ENCODE measurements around the gene SPIRE1.

Gene SPIRE1

GRCh38 chr18:12479982-12480381 is 177.9 kb downstream of the SPIRE1 start:
- no peak for DNase-seq

- DNase-seq, result no peak
These were observed 178.4 kb downstream of the SPIRE1 start for GRCh38 chr18:12479536-12479935.

- DNase-seq, result no peak
These were observed 179.4 kb downstream of the SPIRE1 start for GRCh38 chr18:12478269-12479047.

GRCh38 chr18:12477606-12478005 is 180.3 kb downstream of the SPIRE1 start:
- no peak for DNase-seq

- DNase-seq, result no peak
These were observed 181.0 kb downstream of the SPIRE1 start for GRCh38 chr18:12476955-12477354.

- no peak for DNase-seq
These were observed 183.0 kb downstream of the SPIRE1 start for GRCh38 chr18:12474876-12475275.

- no peak for DNase-seq
These were observed 183.8 kb downstream of the SPIRE1 start for GRCh38 chr18:12474146-12474545.

GRCh38 chr18:12470382-12471075 is 187.4 kb downstream of the SPIRE1 start:
- DNase-seq, result no peak

GRCh38 chr18:12468445-12468844 is 189.5 kb downstream of the SPIRE1 start:
- no peak for DNase-seq

GRCh38 chr18:12464731-12465130 is 193.2 kb downstream of the SPIRE1 start:
- no peak for DNase-seq

- DNase-seq, result no peak
These were observed 194.7 kb downstream of the SPIRE1 start for GRCh38 chr18:12463191-12463590.

- DNase-seq, result no peak
These were observed 195.7 kb downstream of the SPIRE1 start for GRCh38 chr18:12462242-12462641.

GRCh38 chr18:12461326-12461725 is 196.6 kb downstream of the SPIRE1 start:
- no peak for DNase-seq

GRCh38 chr18:12460874-12461273 is 197.0 kb downstream of the SPIRE1 start:
- DNase-seq, result no peak

- no peak for DNase-seq
These were observed 199.1 kb downstream of the SPIRE1 start for GRCh38 chr18:12458771-12459170.

GRCh38 chr18:12456441-12456840 is 201.5 kb downstream of the SPIRE1 start:
- DNase-seq, result no peak

- DNase-seq, result no peak
These were observed 202.4 kb downstream of the SPIRE1 start for GRCh38 chr18:12455496-12455895.

GRCh38 chr18:12452784-12453183 is 205.1 kb downstream of the SPIRE1 start:
- no peak for DNase-seq

- no peak for DNase-seq
These were observed 206.5 kb downstream of the SPIRE1 start for GRCh38 chr18:12451428-12451827.

- DNase-seq, result no peak
These were observed 208.7 kb downstream of the SPIRE1 start for GRCh38 chr18:12449051-12449785.

GRCh38 chr18:12445554-12445953 is 212.4 kb downstream of the SPIRE1 start:
- no peak for DNase-seq

GRCh38 chr18:12443551-12443950 is 214.4 kb downstream of the SPIRE1 start:
- no peak for DNase-seq

- DNase-seq, result no peak
These were observed 215.0 kb downstream of the SPIRE1 start for GRCh38 chr18:12442946-12443345.

All from cerebellar nuclear complex (tissue), 1 donor.